DOHH2 (cell line): Measurements from ENCODE around the gene CBFA2T2.
"Not testable (repeated sequence)": the region's sequence is repeated elsewhere in the genome, so short reads cannot be mapped to it uniquely, and the experiment has no call there.

Source experiments
- H3F3A ChIP-seq: fragments of 200-600 bp; sonication (generic), shearing (Covaris generic); 2 replicates; pipeline ENCODE4 v1.6.0; 2016; ENCODE audit warnings: antibody characterized with exemption, mild to moderate bottlenecking; ENCODE audit not compliant: control insufficient read depth, insufficient read depth
- H3K27ac ChIP-seq: fragments of 200-600 bp; sonication (generic); 2 replicates; pipeline ENCODE4 v1.5.1; 2014; ENCODE audit warnings: low read depth, mild to moderate bottlenecking, low read length, moderate library complexity
- H3K27me3 ChIP-seq: fragments of 200-600 bp; sonication (generic); 2 replicates; pipeline ENCODE4 v1.6.1; 2014; ENCODE audit warnings: mild to moderate bottlenecking, low read length, mixed read lengths; ENCODE audit not compliant: control insufficient read depth
- H3K36me3 ChIP-seq: fragments of 200-600 bp; sonication (generic); 2 replicates; pipeline ENCODE4 v1.6.1; 2014; ENCODE audit warnings: mild to moderate bottlenecking, low read length, moderate library complexity, mixed read lengths; ENCODE audit not compliant: control insufficient read depth
- H3K4me1 ChIP-seq: fragments of 200-600 bp; sonication (generic); 2 replicates; pipeline ENCODE4 v1.6.1; 2014; ENCODE audit warnings: mild to moderate bottlenecking, low read length, mixed read lengths; ENCODE audit not compliant: control insufficient read depth
- H3K4me2 ChIP-seq: fragments of 200-600 bp; sonication (generic); 2 replicates; pipeline ENCODE4 v1.6.0; 2014; ENCODE audit warnings: mild to moderate bottlenecking, low read length, moderate library complexity
- H3K4me3 ChIP-seq: fragments of 200-600 bp; sonication (generic); 2 replicates; pipeline ENCODE4 v1.5.1; 2014; ENCODE audit warnings: mild to moderate bottlenecking, low read length, mixed read lengths
- H3K79me2 ChIP-seq: fragments of 200-600 bp; sonication (generic); 2 replicates; pipeline ENCODE4 v1.6.1; 2014; ENCODE audit warnings: mild to moderate bottlenecking, low read length, mixed read lengths; ENCODE audit not compliant: control insufficient read depth
- H3K9me2 ChIP-seq: fragments of 200-600 bp; sonication (generic); replicated peaks from 2 replicates; pipeline ENCODE4 v1.6.1; 2014; ENCODE audit warnings: mild to moderate bottlenecking, low read length, mixed read lengths; ENCODE audit not compliant: control insufficient read depth
- H3K9me3 ChIP-seq: fragments of 200-600 bp; sonication (generic); 2 replicates; pipeline ENCODE4 v1.6.1; 2014; ENCODE audit warnings: antibody characterized with exemption, low read length, mixed read lengths; ENCODE audit not compliant: control insufficient read depth, insufficient read depth
- H4K20me1 ChIP-seq: fragments of 200-600 bp; sonication (generic); 2 replicates; pipeline ENCODE4 v1.6.0; 2014; ENCODE audit warnings: low read depth, mild to moderate bottlenecking, antibody characterized with exemption, low read length, moderate library complexity; ENCODE audit not compliant: control insufficient read depth, insufficient read depth
- CTCF ChIP-seq: fragments of 200-600 bp; sonication (generic); IDR thresholded peaks from one replicate; pipeline ENCODE4 v1.5.1; 2014; ENCODE audit warnings: antibody characterized with exemption, mild to moderate bottlenecking, low read depth, low read length; ENCODE audit not compliant: poor library complexity, severe bottlenecking
- EZH2phosphoT487 ChIP-seq: fragments of 200-600 bp; sonication (generic); IDR thresholded peaks from 2 replicates; pipeline ENCODE4 v1.6.1; 2017; ENCODE audit warnings: borderline replicate concordance, mild to moderate bottlenecking, antibody characterized with exemption, low read length, moderate library complexity, mixed read lengths

CBFA2T2 gene

DNA sequence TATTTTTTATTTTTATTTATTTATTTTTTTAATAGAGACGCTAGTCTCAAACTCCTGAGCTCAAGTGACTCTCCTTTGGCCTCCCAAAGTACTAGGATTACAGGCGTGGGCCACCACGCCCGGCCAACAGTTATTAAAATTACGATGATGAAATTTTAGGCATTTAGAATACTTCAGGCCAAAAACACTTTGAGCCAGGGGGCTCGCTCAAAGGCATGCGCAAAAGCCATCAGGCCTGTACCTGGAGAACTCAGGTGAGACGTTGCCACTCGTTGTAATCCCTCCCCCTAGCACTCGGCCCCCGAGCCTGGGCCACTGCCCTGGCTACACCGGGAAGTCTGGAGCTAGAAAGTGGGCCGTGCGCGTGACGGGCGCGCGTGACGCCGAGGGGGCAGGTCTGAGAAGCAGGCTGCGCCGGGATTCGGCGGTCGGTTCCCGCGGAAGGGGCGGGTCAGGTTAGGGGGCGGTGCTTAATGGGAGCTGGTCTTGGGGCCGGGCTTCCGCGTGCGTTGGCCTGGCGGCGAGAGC, 337 bp upstream of the CBFA2T2 start:
- peak overlapping the region; percentile 67 for H3K4me2 ChIP-seq
- H3K27ac ChIP-seq = peak overlapping the region; percentile 16; the same call in 1 of the 2 replicates
- no peak for TF ChIP-seq EZH2phosphoT487
- no peak for TF ChIP-seq CTCF
- H3K79me2 ChIP-seq = peaks cover 22% of the 10 kb centered on the region
- H3K9me3 ChIP-seq = no peaks in the 10 kb centered on the region
- H3K4me3 ChIP-seq = peak overlapping the region; percentile 72
- H3K4me1 ChIP-seq = peaks cover 14% of the 10 kb centered on the region
- no peaks in the 10 kb centered on the region for H3K9me2 ChIP-seq
- H4K20me1 ChIP-seq = 0 out of 2 replicates have a peak, but pooled peaks cover 3% of the 10 kb centered on the region
- H3F3A ChIP-seq = no peaks in the 10 kb centered on the region; the same call in 1 of the 2 replicates
- no peaks in the 10 kb centered on the region for H3K27me3 ChIP-seq
- H3K36me3 ChIP-seq = no peaks in the 10 kb centered on the region

- Histone ChIP-seq H3K4me1 (peaks cover 14% of the 10 kb centered on the region), H3K9me2 (no peaks in the 10 kb centered on the region), H3K79me2 (peaks cover 25% of the 10 kb centered on the region), H3K4me3 (peak overlapping the region; percentile 87), H3K36me3 (no peaks in the 10 kb centered on the region), H3K4me2 (peak overlapping the region; percentile 89), H4K20me1 (0 out of 2 replicates have a peak, but pooled peaks cover 3% of the 10 kb centered on the region), H3K27ac (peak overlapping the region; percentile 69; the same call in 1 of the 2 replicates), H3F3A (no peaks in the 10 kb centered on the region; the same call in 1 of the 2 replicates), H3K9me3 (no peaks in the 10 kb centered on the region), H3K27me3 (no peaks in the 10 kb centered on the region)
- TF ChIP-seq CTCF = no peak
- no peak for TF ChIP-seq EZH2phosphoT487
These were observed 1.2 kb downstream of the CBFA2T2 start for GRCh38 chr20:33490934-33491656.

GRCh38 chr20:33493076-33493766, 3.3 kb downstream of the CBFA2T2 start:
- no peaks in the 10 kb centered on the region for H3K27me3 ChIP-seq
- H3K79me2 ChIP-seq = peaks cover 31% of the 10 kb centered on the region
- H4K20me1 ChIP-seq = 0 out of 2 replicates have a peak, but pooled peaks cover 3% of the 10 kb centered on the region
- TF ChIP-seq CTCF (no peak), EZH2phosphoT487 (no peak)
- no peaks in the 10 kb centered on the region for H3K36me3 ChIP-seq
- no peak overlapping the region for H3K4me3 ChIP-seq
- H3K4me2 ChIP-seq = no peak overlapping the region
- no peaks in the 10 kb centered on the region for H3K9me3 ChIP-seq
- no peaks in the 10 kb centered on the region; the same call in 1 of the 2 replicates for H3F3A ChIP-seq
- H3K27ac ChIP-seq = no peak overlapping the region
- H3K4me1 ChIP-seq = peaks cover 14% of the 10 kb centered on the region
- H3K9me2 ChIP-seq = no peaks in the 10 kb centered on the region

- H3K4me2 ChIP-seq, H3K9me2 ChIP-seq, H3F3A ChIP-seq, H3K36me3 ChIP-seq, H3K4me3 ChIP-seq, H4K20me1 ChIP-seq, H3K27me3 ChIP-seq, H3K9me3 ChIP-seq, H3K27ac ChIP-seq, H3K4me1 ChIP-seq: not testable (repeated sequence)
- peaks cover 24% of the 10 kb centered on the region for H3K79me2 ChIP-seq
These were observed 6.9 kb downstream of the CBFA2T2 start for GRCh38 chr20:33496776-33497175.
